Measurements from ENCODE around the gene ZFY. TPM values are rescaled to one million over a fixed set of nuclear protein-coding genes. Genes with fewer than 3 reads are reported as not detected.

ZFY gene
- total and polyA plus RNA-seq, 2 of the 4 experiments (the other 2 are of a cell fraction) = not detected

DNA sequence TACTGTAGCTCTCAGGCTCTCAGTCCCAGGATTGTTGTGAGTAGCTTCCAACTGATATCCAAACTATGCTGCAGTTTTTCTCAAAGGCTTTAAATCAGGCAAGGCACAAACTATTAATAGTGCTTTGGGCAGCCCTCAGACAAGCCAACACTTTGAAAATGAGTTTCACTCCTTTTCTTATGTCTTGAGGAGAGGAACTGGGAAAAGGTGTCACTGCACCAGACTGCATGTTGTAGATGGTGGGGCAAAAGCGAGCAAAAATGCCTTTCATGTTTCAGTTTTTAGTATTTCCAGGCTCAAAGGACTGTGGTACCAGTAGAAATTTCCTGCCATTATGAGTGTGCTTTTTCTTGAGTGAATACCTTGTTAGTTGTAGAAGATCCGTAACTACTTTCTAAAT is 39.1 kb upstream of the ZFY start:
- no peak overlapping the region for H2BK120ac ChIP-seq (ENCODE audit: low read depth, low read length)
- H2BK15ac ChIP-seq (ENCODE audit: low read depth, low read length) = no peak overlapping the region
- H2AK9ac ChIP-seq (replicated peaks; ENCODE audit: low read depth, low read length, poor library complexity) = no peak overlapping the region
- no peak overlapping the region for H3K56ac ChIP-seq (ENCODE audit: extremely low read depth, insufficient read depth, low read length)
- H3K4me1 ChIP-seq (ENCODE audit: control insufficient read depth, insufficient read depth, low read length) = no peaks in the 10 kb centered on the region
- DNase-seq = no peak
- H4K5ac ChIP-seq (ENCODE audit: low read depth, low read length) = no peak overlapping the region
- no peaks in the 10 kb centered on the region for H3K27me3 ChIP-seq (ENCODE audit: control insufficient read depth, insufficient read depth, low read length)
- no peak overlapping the region for H3K4me2 ChIP-seq (ENCODE audit: low read depth, low read length)
- ChIA-PET CTCF (no interaction called here), POLR2A (ENCODE audit: unreplicated experiment) (no interaction called here)
- no peak overlapping the region for H3K4me3 ChIP-seq (ENCODE audit: insufficient read depth, low read depth, low read length)
- H3K27ac ChIP-seq (ENCODE audit: insufficient read depth, low read length) = no peak overlapping the region
- H2AK5ac ChIP-seq (ENCODE audit: low read depth, low read length) = no peak overlapping the region
- no peak overlapping the region for H3K18ac ChIP-seq (ENCODE audit: low read depth, low read length)
- no peaks in the 10 kb centered on the region for H3K9me1 ChIP-seq (ENCODE audit: insufficient read depth, low read length)
- TF ChIP-seq POLR2A (IDR thresholded peaks at IDR 0.05; ENCODE audit: low read depth, low read length) (no peak), CHD1 (IDR thresholded peaks at IDR 0.05; ENCODE audit: low read depth, low read length) (no peak)
- H3K14ac ChIP-seq (replicated peaks; ENCODE audit: low read depth, low read length) = no peak overlapping the region
- BruUV-seq (replicated peaks) = no TSS peak
- no peak overlapping the region for H4K8ac ChIP-seq (ENCODE audit: low read depth in 2 of 2, low read length in 2 of 2)
- WGBS, 2 experiments (ENCODE audit: extremely low coverage in 2 of 2, insufficient read length in 1 of 2) = no CpG with 5 or more reads among the region's 2 CpGs
- in situ Hi-C loops (cut with MboI; ENCODE audit: low sequenced_read_pairs) (no loop called here), intact Hi-C loops (cut with micrococcal nuclease) (no loop called here), dilution Hi-C loops (cut with HindIII; ENCODE audit: low sequenced_read_pairs, unreplicated experiment) (no loop called here)
- no peaks in the 10 kb centered on the region for H3K9me3 ChIP-seq (ENCODE audit: control insufficient read depth, insufficient read depth, low read length)
- no peak overlapping the region for H4K91ac ChIP-seq (ENCODE audit: insufficient read depth, low read depth, low read length)
- ATAC-seq (ENCODE audit: low read depth) = no peak
- no peak overlapping the region for H2BK5ac ChIP-seq (ENCODE audit: low read depth, low read length, poor library complexity, severe bottlenecking)
- no peaks in the 10 kb centered on the region for H3K36me3 ChIP-seq (ENCODE audit: control insufficient read depth, insufficient read depth, low read length)
- H4K20me1 ChIP-seq (ENCODE audit: insufficient read depth, low read length) = no peaks in the 10 kb centered on the region
- H2AFZ ChIP-seq (replicated peaks; ENCODE audit: low read length, poor library complexity) = no peak overlapping the region
- H3K4ac ChIP-seq (ENCODE audit: low read depth, low read length) = no peak overlapping the region
- H3K23ac ChIP-seq (ENCODE audit: low read depth, low read length) = no peak overlapping the region
- no peak overlapping the region for H3K9ac ChIP-seq (ENCODE audit: low read depth, low read length)
- no peak overlapping the region for H2BK20ac ChIP-seq (ENCODE audit: low read depth, low read length)
- no peaks in the 10 kb centered on the region for H3K79me1 ChIP-seq (ENCODE audit: low read depth in 1 of 2, low read length in 2 of 2)

Data from IMR-90 (cell line).